Hepatocyte (in vitro differentiated cells): Measurements from ENCODE around the gene RAP1A.

Experiments
- EZH2phosphoT487 ChIP-seq: fragments of 200-600 bp; sonication (generic); IDR thresholded peaks from one replicate; pipeline ENCODE4 v1.6.1; 2018; ENCODE audit warnings: antibody characterized with exemption, mild to moderate bottlenecking, low read depth, moderate library complexity; ENCODE audit not compliant: unreplicated experiment, severe bottlenecking
- TF ChIP-seq, protein P1 (sequence below): fragments of 200-600 bp; sonication (generic); IDR thresholded peaks from 2 replicates; pipeline ENCODE4 v1.5.1; 2016; ENCODE audit warnings: antibody characterized with exemption, mild to moderate bottlenecking; ENCODE audit not compliant: poor library complexity

DNA sequence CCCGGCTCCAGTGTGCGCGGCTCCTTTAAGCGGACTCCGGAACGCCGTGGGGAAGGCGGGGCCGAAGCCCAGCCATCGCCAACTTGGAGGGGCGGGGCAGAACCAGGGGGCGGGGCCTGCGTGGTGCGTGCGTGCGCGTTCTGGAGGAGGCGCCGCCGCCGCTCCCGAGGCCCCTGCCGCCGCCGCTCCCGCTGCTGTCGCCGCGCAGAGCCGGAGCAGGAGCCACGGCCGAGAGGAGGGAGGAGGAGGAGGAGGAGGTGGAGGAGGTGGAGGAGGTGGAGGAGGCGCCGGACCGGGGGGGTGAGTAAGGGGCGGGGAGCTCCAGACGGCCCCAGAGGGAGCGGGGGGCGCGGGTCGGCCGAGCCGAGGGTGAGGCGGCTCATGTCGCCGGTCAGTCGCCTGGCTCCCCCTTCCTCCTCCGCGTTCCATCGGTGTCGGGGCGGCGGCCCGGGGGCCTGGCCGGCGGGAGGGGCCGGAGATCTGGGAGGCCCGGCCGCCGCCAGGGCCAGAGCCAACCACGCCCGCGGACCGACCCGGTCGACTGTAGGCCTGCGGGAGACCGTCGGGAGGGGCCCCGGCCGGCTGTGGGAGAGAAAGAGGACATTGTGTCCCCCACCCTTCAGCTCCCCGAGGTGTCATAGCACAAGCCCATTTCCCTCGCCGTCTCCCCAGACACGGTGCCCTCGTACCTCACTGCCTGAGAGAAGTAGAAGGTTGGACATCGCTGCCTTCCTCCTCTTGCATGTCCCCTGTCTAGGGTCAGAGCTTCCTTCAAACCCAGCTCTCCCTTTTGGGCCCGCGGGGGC lies at the start of gene RAP1A:
- TF ChIP-seq, protein P1, sequence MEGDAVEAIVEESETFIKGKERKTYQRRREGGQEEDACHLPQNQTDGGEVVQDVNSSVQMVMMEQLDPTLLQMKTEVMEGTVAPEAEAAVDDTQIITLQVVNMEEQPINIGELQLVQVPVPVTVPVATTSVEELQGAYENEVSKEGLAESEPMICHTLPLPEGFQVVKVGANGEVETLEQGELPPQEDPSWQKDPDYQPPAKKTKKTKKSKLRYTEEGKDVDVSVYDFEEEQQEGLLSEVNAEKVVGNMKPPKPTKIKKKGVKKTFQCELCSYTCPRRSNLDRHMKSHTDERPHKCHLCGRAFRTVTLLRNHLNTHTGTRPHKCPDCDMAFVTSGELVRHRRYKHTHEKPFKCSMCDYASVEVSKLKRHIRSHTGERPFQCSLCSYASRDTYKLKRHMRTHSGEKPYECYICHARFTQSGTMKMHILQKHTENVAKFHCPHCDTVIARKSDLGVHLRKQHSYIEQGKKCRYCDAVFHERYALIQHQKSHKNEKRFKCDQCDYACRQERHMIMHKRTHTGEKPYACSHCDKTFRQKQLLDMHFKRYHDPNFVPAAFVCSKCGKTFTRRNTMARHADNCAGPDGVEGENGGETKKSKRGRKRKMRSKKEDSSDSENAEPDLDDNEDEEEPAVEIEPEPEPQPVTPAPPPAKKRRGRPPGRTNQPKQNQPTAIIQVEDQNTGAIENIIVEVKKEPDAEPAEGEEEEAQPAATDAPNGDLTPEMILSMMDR, result no peak
- TF ChIP-seq EZH2phosphoT487, result no peak
